ENCODE results near the gene MARCHF4.

The MARCHF4 gene

GRCh38 chr2:216348756-216349308, 23.5 kb downstream of the MARCHF4 start:
- DNase-seq = no peak

GRCh38 chr2:216346781-216347180, 25.5 kb downstream of the MARCHF4 start:
- no peak for DNase-seq

- DNase-seq = no peak
These were observed 26.4 kb downstream of the MARCHF4 start for GRCh38 chr2:216345846-216346245.

DNA sequence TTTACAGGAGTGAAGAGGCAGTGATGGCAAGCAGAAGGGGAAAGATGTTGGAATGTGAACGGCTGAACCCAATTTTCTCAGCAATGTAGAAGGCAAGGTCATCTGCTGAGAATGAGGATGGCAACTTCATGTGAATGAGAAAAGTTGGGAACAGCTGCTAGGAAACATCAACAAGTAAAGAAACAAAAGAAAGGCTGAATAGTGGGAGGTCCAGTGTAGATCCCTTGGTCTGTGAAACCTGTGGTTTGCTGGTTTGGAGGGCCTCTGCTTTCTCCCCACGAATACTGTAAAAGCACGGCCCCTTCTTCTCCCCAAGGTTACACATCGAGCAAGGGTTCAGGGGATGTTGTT, 27.4 kb downstream of the MARCHF4 start:
- no peak for DNase-seq

GRCh38 chr2:216344206-216344949, 27.9 kb downstream of the MARCHF4 start:
- no peak for DNase-seq

GRCh38 chr2:216343221-216343980, 28.9 kb downstream of the MARCHF4 start:
- no peak for DNase-seq

GRCh38 chr2:216341121-216341520, 31.2 kb downstream of the MARCHF4 start:
- DNase-seq = no peak

- no peak for DNase-seq
These were observed 32.0 kb downstream of the MARCHF4 start for GRCh38 chr2:216340280-216340631.

DNA sequence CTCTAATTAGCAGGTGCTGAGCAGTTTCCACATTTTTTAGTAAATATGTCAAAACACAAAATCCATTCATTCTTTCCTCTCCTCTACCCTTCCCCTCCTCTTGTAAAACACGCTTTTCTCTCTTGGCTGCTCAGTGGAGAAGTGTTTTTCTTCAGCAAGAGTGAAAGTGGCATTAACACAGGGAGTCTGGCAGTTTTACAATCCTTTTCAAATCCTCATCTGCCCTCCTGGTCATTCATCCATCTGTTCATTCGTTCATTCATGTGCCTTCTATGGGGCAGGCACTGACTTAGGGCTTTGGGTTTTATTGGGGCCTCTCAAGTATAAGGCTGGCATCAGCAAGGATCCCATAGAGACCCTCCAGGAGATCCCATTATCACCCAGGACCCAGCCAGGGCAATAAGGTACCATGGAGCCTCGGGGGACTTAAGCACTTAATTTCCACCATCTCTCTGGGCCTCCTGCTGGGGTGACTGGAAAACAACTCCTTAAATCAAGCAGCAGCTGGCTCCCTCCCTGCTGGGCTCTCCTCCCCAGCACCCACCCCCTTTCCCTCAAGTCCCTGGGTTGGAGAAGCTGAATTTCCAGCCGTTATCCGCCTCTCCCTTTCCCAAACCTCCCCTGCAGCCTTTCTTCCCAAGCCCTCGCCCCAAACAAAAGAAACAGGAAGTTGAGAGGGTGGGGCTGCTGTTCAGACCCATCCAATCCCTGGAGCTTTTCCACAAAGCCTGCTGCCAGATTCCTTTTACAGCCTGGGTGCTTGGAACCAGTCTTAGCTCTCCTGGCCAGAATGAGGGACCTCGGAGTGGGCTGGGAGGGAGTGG, 32.6 kb downstream of the MARCHF4 start:
- no peak for DNase-seq

- no peak for DNase-seq
These were observed 37.0 kb downstream of the MARCHF4 start for GRCh38 chr2:216335252-216335651.

- no peak for DNase-seq
These were observed 43.9 kb downstream of the MARCHF4 start for GRCh38 chr2:216328347-216328746.

GRCh38 chr2:216327447-216327935, 44.8 kb downstream of the MARCHF4 start:
- no peak for DNase-seq

All from NCI-H526 treated with DMSO at 0.1 percent for 48 hours (cell line).